Tibial nerve (tissue), 4 donors: ENCODE measurements around the gene GRPEL2. TPM values are rescaled to one million over a fixed set of nuclear protein-coding genes. Genes with fewer than 3 reads are reported as not detected.

Experiments
- DNase-seq, 2 donors: peaks; one replicate each; pipeline ENCODE4 v3.0.0-alpha.2; 2019; ENCODE audit warnings: low spot score in 2 of 2
- H3K27ac ChIP-seq, 4 donors: fragments of 200-600 bp; sonication (generic) in 3 of 4; one replicate each; pipeline ENCODE4 v1.5.1; 2017 to 2019; ENCODE audit warnings: mild to moderate bottlenecking in 1 of 4
- H3K27me3 ChIP-seq, 2 donors: fragments of 200-600 bp; sonication (generic) in 1 of 2; one replicate each; pipeline versions ENCODE4 v1.5.1 to v1.6.0; 2017 to 2019
- H3K36me3 ChIP-seq, 3 donors: fragments of 200-600 bp; sonication (generic); one replicate each; pipeline ENCODE4 v1.5.1; 2018 to 2019
- H3K4me1 ChIP-seq, 4 donors: fragments of 200-600 bp; sonication (generic) in 3 of 4; one replicate each; pipeline ENCODE4 v1.5.1; 2017 to 2019
- H3K4me3 ChIP-seq, 4 donors: fragments of 200-600 bp; sonication (generic) in 3 of 4; one replicate each; pipeline ENCODE4 v1.5.1; 2017 to 2019; ENCODE audit warnings: mild to moderate bottlenecking in 1 of 4, moderate library complexity in 1 of 4
- H3K9me3 ChIP-seq, 4 donors: fragments of 200-600 bp; sonication (generic) in 3 of 4; one replicate each; pipeline ENCODE4 v1.5.1; 2017 to 2019
- CTCF ChIP-seq, 5 experiments: fragments of 200-600 bp in 3 of 5; fragments of 450-650 bp in 2 of 5; sonication (generic) in 3 of 5; IDR thresholded peaks; one replicate each; pipeline ENCODE4 v1.5.1; 2016 to 2019; ENCODE audit warnings: antibody characterized with exemption in 5 of 5, mild to moderate bottlenecking in 3 of 5, moderate library complexity in 2 of 5
- EP300 ChIP-seq, 2 donors: sonication (generic); formaldehyde crosslinking; IDR thresholded peaks; one replicate each; pipeline ENCODE4 v1.6.1; 2017; ENCODE audit warnings: antibody characterized with exemption in 2 of 2, mild to moderate bottlenecking in 1 of 2
- POLR2A ChIP-seq, 2 donors: fragments of 450-650 bp; IDR thresholded peaks; one replicate each; pipeline ENCODE4 v1.6.1; 2017; ENCODE audit warnings: antibody characterized with exemption in 2 of 2, mild to moderate bottlenecking in 2 of 2, moderate library complexity in 2 of 2
- WGBS, 2 donors: methylation state at CpG; one replicate each; pipeline ENCODE4 v1.1.5; 2018; 5-methylcytosine and 5-hydroxymethylcytosine counted together
- total RNA-seq, 4 donors: library from RNA; depleted of rRNA; stranded (reverse); fragments of >200 nt; gene quantifications; one replicate each; pipeline ENCODE4 v1.1.0, GENCODE V29; 2016

GRPEL2 gene
- total RNA-seq, 4 donors from 2014 or later: 6.5 to 13.5 (median 10.3) TPM

GRCh38 chr5:149356391-149356790 is 11.1 kb downstream of the GRPEL2 start:
- Histone ChIP-seq H3K4me1 (peaks cover 0 to 22% (median 1%) of the 10 kb centered on the region in 4 donors), H3K27me3 (no peaks in the 10 kb centered on the region), H3K4me3 (no peak overlapping the region), H3K36me3 (peaks cover 0 to 44% (median 0%) of the 10 kb centered on the region in 3 donors), H3K9me3 (no peaks in the 10 kb centered on the region), H3K27ac (no peak overlapping the region)
- whole genome bisulfite sequencing, 2 donors: 93% methylated on average over 8 of the region's 8 CpGs
- no peak for TF ChIP-seq EP300 (IDR thresholded peaks at IDR 0.05)
- TF ChIP-seq POLR2A (IDR thresholded peaks at IDR 0.05): no peak
- TF ChIP-seq CTCF (IDR thresholded peaks at IDR 0.05): no peak
- no peak for DNase-seq

- H3K27ac ChIP-seq: peak within 1 kb of the TSS; percentile 61 to 87 (median 85)
- TF ChIP-seq EP300 (IDR thresholded peaks at IDR 0.05) (peak in 1 of 2 donors; percentile 35), CTCF (IDR thresholded peaks at IDR 0.05) (peak in 1 of 5 experiments; percentile 40), POLR2A (IDR thresholded peaks at IDR 0.05) (peak; percentile 24 to 69)
- WGBS, 2 donors: 1 to 2% methylated on average over 34 to 36 of the region's 61 CpGs
- H3K9me3 ChIP-seq: no peaks in the 10 kb centered on the region
- H3K36me3 ChIP-seq: peaks cover 0 to 32% (median 0%) of the 10 kb centered on the region in 3 donors
- peak within 1 kb of the TSS; percentile 54 to 90 (median 72) for H3K4me3 ChIP-seq
- DNase-seq: peak; percentile 85 to 92
- no peaks in the 10 kb centered on the region for H3K27me3 ChIP-seq
- peaks cover 0 to 22% (median 1%) of the 10 kb centered on the region in 4 donors for H3K4me1 ChIP-seq
Observed at GRCh38 chr5:149357370-149358293, 12.3 kb downstream of the GRPEL2 start, which contains the start of gene PCYOX1L. Gene PCYOX1L, plus strand, starts transcription at chr5:149358046. Its CDS starts 23 bp downstream, at chr5:149358069.

- peak; percentile 32 to 38 for DNase-seq
- 0 to 2% methylated on average over 18 of the region's 18 CpGs for WGBS, 2 donors
Observed at GRCh38 chr5:149358294-149358651, 13.0 kb downstream of the GRPEL2 start.

GRCh38 chr5:149358868-149359495 is 13.7 kb downstream of the GRPEL2 start:
- no peaks in the 10 kb centered on the region for H3K9me3 ChIP-seq
- H3K4me1 ChIP-seq: peaks cover 0 to 22% (median 1%) of the 10 kb centered on the region in 4 donors
- peak overlapping the region; percentile 21 to 87 (median 72) for H3K27ac ChIP-seq
- no peaks in the 10 kb centered on the region for H3K27me3 ChIP-seq
- WGBS, 2 donors: 55 to 58% methylated on average over 8 of the region's 8 CpGs
- H3K36me3 ChIP-seq: peaks cover 0 to 18% (median 0%) of the 10 kb centered on the region in 3 donors
- DNase-seq: no peak
- TF ChIP-seq EP300 (IDR thresholded peaks at IDR 0.05): no peak
- no peak for TF ChIP-seq POLR2A (IDR thresholded peaks at IDR 0.05)
- no peak for TF ChIP-seq CTCF (IDR thresholded peaks at IDR 0.05)
- H3K4me3 ChIP-seq: peak overlapping the region in 2 of 4 donors; percentile 84 to 90

More at GRCh38 chr5:149358294-149358651, 13.0 kb downstream of the GRPEL2 start:
- Histone ChIP-seq H3K27ac (peak overlapping the region; percentile 61 to 87 (median 85)), H3K27me3 (no peaks in the 10 kb centered on the region), H3K36me3 (peaks cover 0 to 25% (median 0%) of the 10 kb centered on the region in 3 donors), H3K4me3 (peak overlapping the region; percentile 54 to 90 (median 72)), H3K9me3 (no peaks in the 10 kb centered on the region), H3K4me1 (peaks cover 0 to 22% (median 1%) of the 10 kb centered on the region in 4 donors)
- TF ChIP-seq EP300 (IDR thresholded peaks at IDR 0.05) (no peak), CTCF (IDR thresholded peaks at IDR 0.05) (no peak), POLR2A (IDR thresholded peaks at IDR 0.05) (no peak)
